CD14-positive monocyte (primary cell): ENCODE results near the gene SLC38A6. TPM values are rescaled to one million over a fixed set of nuclear protein-coding genes. Genes with fewer than 3 reads are reported as not detected.

ENCODE experiments used
- DNase-seq, 3 donors: peaks; one replicate each; pipeline ENCODE4 v3.0.0-alpha.2; 2011 to 2022
- H2AFZ ChIP-seq: 2 replicates; pipeline ENCODE4 v1.6.0; 2012; ENCODE audit warnings: mild to moderate bottlenecking, low read depth, low read length, inconsistent platforms; ENCODE audit not compliant: insufficient read depth, poor library complexity, severe bottlenecking
- H3K27ac ChIP-seq, 2 donors: 1 replicate in 1 of 2; 2 replicates in 1 of 2; pipeline ENCODE4 v1.5.1; 2012 to 2013; ENCODE audit warnings: low read length in 2 of 2, control low read depth in 1 of 2, inconsistent platforms in 1 of 2, low read depth in 1 of 2, mild to moderate bottlenecking in 1 of 2
- H3K27me3 ChIP-seq, 2 donors: one replicate each; pipeline versions ENCODE4 v1.6.0 to v1.6.1; 2011 to 2013; ENCODE audit warnings: low read length in 2 of 2; ENCODE audit not compliant: control insufficient read depth in 2 of 2, insufficient read depth in 2 of 2
- H3K36me3 ChIP-seq, 2 donors: replicated peaks in 1 of 2; 1 replicate in 1 of 2; 2 replicates in 1 of 2; pipeline versions ENCODE4 v1.5.1 to v1.6.1; 2012 to 2013; ENCODE audit warnings: low read length in 2 of 2, control low read depth in 1 of 2, inconsistent platforms in 1 of 2, mild to moderate bottlenecking in 1 of 2; ENCODE audit not compliant: insufficient read depth in 2 of 2, control insufficient read depth in 1 of 2
- H3K4me1 ChIP-seq, 2 donors: 1 replicate in 1 of 2; 2 replicates in 1 of 2; pipeline versions ENCODE4 v1.5.1 to v1.6.1; 2012 to 2013; ENCODE audit warnings: low read length in 2 of 2, control low read depth in 1 of 2, inconsistent platforms in 1 of 2, mild to moderate bottlenecking in 1 of 2, moderate library complexity in 1 of 2; ENCODE audit not compliant: insufficient read depth in 2 of 2, control insufficient read depth in 1 of 2
- H3K4me2 ChIP-seq: replicated peaks from 2 replicates; pipeline ENCODE3; 2012; ENCODE audit warnings: low read length, moderate library complexity, mild to moderate bottlenecking; ENCODE audit not compliant: poor library complexity, severe bottlenecking; ENCODE audit errors: extremely low read depth
- H3K4me3 ChIP-seq, 3 experiments: fragments of 200-600 bp in 1 of 3; sonication (generic) in 1 of 3; replicated peaks in 1 of 3; 1 replicate in 2 of 3; 2 replicates in 1 of 3; pipeline ENCODE4 v1.5.1; 2011 to 2013; ENCODE audit warnings: low read length in 3 of 3, mild to moderate bottlenecking in 3 of 3, control low read depth in 2 of 3, low read depth in 2 of 3, inconsistent platforms in 1 of 3, moderate library complexity in 1 of 3
- H3K79me2 ChIP-seq: 2 replicates; pipeline ENCODE4 v1.6.0; 2012; ENCODE audit warnings: mild to moderate bottlenecking, control low read depth, inconsistent platforms, low read length, moderate library complexity; ENCODE audit not compliant: insufficient read depth
- H3K9ac ChIP-seq: 2 replicates; pipeline ENCODE4 v1.6.0; 2017; ENCODE audit warnings: low read length, mild to moderate bottlenecking; ENCODE audit not compliant: insufficient read depth, poor library complexity, severe bottlenecking
- H3K9me3 ChIP-seq, 2 donors: replicated peaks in 1 of 2; 1 replicate in 1 of 2; 2 replicates in 1 of 2; pipeline versions ENCODE4 v1.5.1 to v1.6.1; 2012 to 2013; ENCODE audit warnings: low read length in 2 of 2, control low read depth in 1 of 2; ENCODE audit not compliant: control insufficient read depth in 1 of 2, insufficient read depth in 1 of 2
- H4K20me1 ChIP-seq: 2 replicates; pipeline ENCODE4 v1.6.0; 2012; ENCODE audit warnings: mild to moderate bottlenecking, low read length, control low read depth, moderate library complexity; ENCODE audit not compliant: insufficient read depth
- H3K27ac Mint-ChIP-seq, 7 donors: one replicate each; pipeline ENCODE4 v1.8.0; 2020; ENCODE audit warnings: mild to moderate bottlenecking in 7 of 7, mixed read lengths in 7 of 7, moderate library complexity in 6 of 7, inconsistent platforms in 2 of 7
- H3K27me3 Mint-ChIP-seq, 3 donors: one replicate each; pipeline ENCODE4 v1.8.0; 2021 to 2022; ENCODE audit warnings: low read depth in 3 of 3, mild to moderate bottlenecking in 3 of 3, mixed read lengths in 3 of 3, moderate library complexity in 3 of 3, inconsistent platforms in 1 of 3
- H3K36me3 Mint-ChIP-seq, 2 donors: one replicate each; pipeline ENCODE4 v1.8.0; 2020; ENCODE audit warnings: mixed read lengths in 2 of 2, inconsistent platforms in 1 of 2, mild to moderate bottlenecking in 1 of 2
- H3K4me1 Mint-ChIP-seq: one replicate; pipeline ENCODE4 v1.8.0; 2020; ENCODE audit warnings: mild to moderate bottlenecking, mixed read lengths
- H3K4me3 Mint-ChIP-seq, 2 donors: one replicate each; pipeline ENCODE4 v1.8.0; 2020; ENCODE audit warnings: mild to moderate bottlenecking in 2 of 2, mixed read lengths in 2 of 2, moderate library complexity in 1 of 2
- H3K9me3 Mint-ChIP-seq, 7 donors: one replicate each; pipeline ENCODE4 v1.8.0; 2020 to 2022; ENCODE audit warnings: mixed read lengths in 7 of 7, mild to moderate bottlenecking in 6 of 7, moderate library complexity in 6 of 7, inconsistent platforms in 2 of 7
- CTCF ChIP-seq: fragments of 200-600 bp; IDR thresholded peaks from one replicate; pipeline ENCODE4 v1.8.0; 2022; ENCODE audit warnings: antibody characterized with exemption, mild to moderate bottlenecking
- WGBS: methylation state at CpG from one replicate; pipeline ENCODE4 v1.1.5; 2013; ENCODE audit warnings: missing lambda C conversion rate; ENCODE audit not compliant: insufficient coverage; 5-methylcytosine and 5-hydroxymethylcytosine counted together
- intact Hi-C, 2 donors: fragments of 100-400 bp; cut with micrococcal nuclease; formaldehyde crosslinking; loops; one replicate each; pipeline versions ENCODE4 v1.15.0 to v1.15.1; 2023
- polyA plus RNA-seq, 3 donors: library from polyadenylated mRNA; depleted of rRNA in 1 of 3; unstranded in 2 of 3; stranded (reverse) in 1 of 3; fragments of 300-500 nt in 2 of 3; fragments of >200 nt in 1 of 3; fragmentation: Illumina TruSeq in 2 of 3; gene quantifications; 1 replicate in 2 of 3; 2 replicates in 1 of 3; pipeline ENCODE4 v1.2.3, GENCODE V29; 2012 to 2021

Gene SLC38A6
- polyA plus RNA-seq, 3 donors, result 10.3 to 15.9 (median 14.0) TPM

- H3K27me3 Mint-ChIP-seq, result no peaks in the 10 kb centered on the region
- Histone ChIP-seq H3K79me2 (no peaks in the 10 kb centered on the region), H3K9ac (no peak overlapping the region), H3K27me3 (no peaks in the 10 kb centered on the region), H3K27ac (no peak overlapping the region), H3K36me3 (peaks cover 2 to 8% of the 10 kb centered on the region in 2 donors), H3K4me1 (no peaks in the 10 kb centered on the region), H3K4me2 (no peak overlapping the region), H2AFZ (no peak overlapping the region), H4K20me1 (no peaks in the 10 kb centered on the region), H3K4me3 (no peak overlapping the region), H3K9me3 (peaks cover 0 to 2% of the 10 kb centered on the region in 2 donors)
- WGBS, result no CpG with 5 or more reads among the region's 2 CpGs
- peaks cover 0 to 10% (median 4%) of the 10 kb centered on the region in 7 donors for H3K9me3 Mint-ChIP-seq
- TF ChIP-seq CTCF, result no peak
- DNase-seq, result no peak
- intact Hi-C loops, result no loop called here
- peaks cover 23 to 24% of the 10 kb centered on the region in 2 donors for H3K36me3 Mint-ChIP-seq
- H3K27ac Mint-ChIP-seq, result no peak overlapping the region
- H3K4me3 Mint-ChIP-seq, result no peak overlapping the region
- no peaks in the 10 kb centered on the region for H3K4me1 Mint-ChIP-seq
Measured at GRCh38 chr14:60999536-60999935, 18.5 kb downstream of the SLC38A6 start.

GRCh38 chr14:61003571-61003970 lies 22.5 kb downstream of the SLC38A6 start:
- Mint-ChIP-seq H3K9me3 (peaks cover 2 to 9% (median 3%) of the 10 kb centered on the region in 7 donors), H3K4me1 (no peaks in the 10 kb centered on the region), H3K4me3 (no peak overlapping the region), H3K27me3 (peaks cover 0 to 2% (median 0%) of the 10 kb centered on the region in 3 donors), H3K36me3 (peaks cover 14 to 15% of the 10 kb centered on the region in 2 donors), H3K27ac (no peak overlapping the region)
- Histone ChIP-seq H3K27me3 (no peaks in the 10 kb centered on the region), H3K27ac (no peak overlapping the region), H3K9ac (no peak overlapping the region), H4K20me1 (no peaks in the 10 kb centered on the region), H2AFZ (no peak overlapping the region), H3K4me2 (no peak overlapping the region), H3K9me3 (no peaks in the 10 kb centered on the region), H3K4me1 (no peaks in the 10 kb centered on the region), H3K79me2 (no peaks in the 10 kb centered on the region), H3K4me3 (no peak overlapping the region), H3K36me3 (peaks cover 2 to 3% of the 10 kb centered on the region in 2 donors)
- TF ChIP-seq CTCF, result no peak
- WGBS, result no CpG with 5 or more reads among the region's 1 CpG
- no peak for DNase-seq
- intact Hi-C loops, result no loop called here
